Lower leg skin (tissue), 3 donors: Measurements from ENCODE around the gene ALPI.

Experiments
- POLR2A ChIP-seq, 2 donors: fragments of 450-650 bp; IDR thresholded peaks; one replicate each; pipeline ENCODE4 v1.6.1; 2016 to 2017; ENCODE audit warnings: antibody characterized with exemption in 2 of 2, mild to moderate bottlenecking in 1 of 2, moderate library complexity in 1 of 2
- TF ChIP-seq, protein P1 (sequence below), 3 donors: fragments of 450-650 bp; IDR thresholded peaks; one replicate each; pipeline ENCODE4 v1.5.1; 2016; ENCODE audit warnings: antibody characterized with exemption in 3 of 3, mild to moderate bottlenecking in 3 of 3, moderate library complexity in 2 of 3

DNA sequence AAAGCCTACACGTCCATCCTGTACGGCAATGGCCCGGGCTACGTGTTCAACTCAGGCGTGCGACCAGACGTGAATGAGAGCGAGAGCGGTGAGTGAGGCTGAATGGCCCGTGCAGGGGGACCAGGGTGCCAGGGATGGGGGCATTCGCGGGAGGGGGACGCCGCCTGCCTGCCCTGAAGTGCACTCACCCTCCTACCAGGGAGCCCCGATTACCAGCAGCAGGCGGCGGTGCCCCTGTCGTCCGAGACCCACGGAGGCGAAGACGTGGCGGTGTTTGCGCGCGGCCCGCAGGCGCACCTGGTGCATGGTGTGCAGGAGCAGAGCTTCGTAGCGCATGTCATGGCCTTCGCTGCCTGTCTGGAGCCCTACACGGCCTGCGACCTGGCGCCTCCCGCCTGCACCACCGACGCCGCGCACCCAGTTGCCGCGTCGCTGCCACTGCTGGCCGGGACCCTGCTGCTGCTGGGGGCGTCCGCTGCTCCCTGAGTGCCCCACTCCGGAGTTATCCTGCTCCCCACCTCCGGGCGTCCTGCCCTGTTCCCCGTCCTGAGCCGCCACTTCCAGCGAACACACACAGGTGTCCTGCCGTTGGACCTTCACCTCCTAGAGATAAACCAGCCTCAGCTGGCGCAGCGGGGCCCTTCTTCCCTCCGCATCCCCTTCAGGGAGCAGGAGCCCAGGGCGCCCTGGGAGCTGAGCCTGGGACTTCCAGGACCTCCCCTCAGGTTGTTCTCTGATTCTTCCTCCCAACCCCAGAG is 2.9 kb downstream of the ALPI start:
- TF ChIP-seq, protein P1, sequence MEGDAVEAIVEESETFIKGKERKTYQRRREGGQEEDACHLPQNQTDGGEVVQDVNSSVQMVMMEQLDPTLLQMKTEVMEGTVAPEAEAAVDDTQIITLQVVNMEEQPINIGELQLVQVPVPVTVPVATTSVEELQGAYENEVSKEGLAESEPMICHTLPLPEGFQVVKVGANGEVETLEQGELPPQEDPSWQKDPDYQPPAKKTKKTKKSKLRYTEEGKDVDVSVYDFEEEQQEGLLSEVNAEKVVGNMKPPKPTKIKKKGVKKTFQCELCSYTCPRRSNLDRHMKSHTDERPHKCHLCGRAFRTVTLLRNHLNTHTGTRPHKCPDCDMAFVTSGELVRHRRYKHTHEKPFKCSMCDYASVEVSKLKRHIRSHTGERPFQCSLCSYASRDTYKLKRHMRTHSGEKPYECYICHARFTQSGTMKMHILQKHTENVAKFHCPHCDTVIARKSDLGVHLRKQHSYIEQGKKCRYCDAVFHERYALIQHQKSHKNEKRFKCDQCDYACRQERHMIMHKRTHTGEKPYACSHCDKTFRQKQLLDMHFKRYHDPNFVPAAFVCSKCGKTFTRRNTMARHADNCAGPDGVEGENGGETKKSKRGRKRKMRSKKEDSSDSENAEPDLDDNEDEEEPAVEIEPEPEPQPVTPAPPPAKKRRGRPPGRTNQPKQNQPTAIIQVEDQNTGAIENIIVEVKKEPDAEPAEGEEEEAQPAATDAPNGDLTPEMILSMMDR (IDR thresholded peaks at IDR 0.05): no peak
- no peak for TF ChIP-seq POLR2A (IDR thresholded peaks at IDR 0.05)
